ENCODE data around the gene CDK17. TPM values are rescaled to one million over a fixed set of nuclear protein-coding genes. Genes with fewer than 3 reads are reported as not detected.

Gene CDK17
- total RNA-seq, 1 donor from 2014 or later = 35.9 TPM

DNA sequence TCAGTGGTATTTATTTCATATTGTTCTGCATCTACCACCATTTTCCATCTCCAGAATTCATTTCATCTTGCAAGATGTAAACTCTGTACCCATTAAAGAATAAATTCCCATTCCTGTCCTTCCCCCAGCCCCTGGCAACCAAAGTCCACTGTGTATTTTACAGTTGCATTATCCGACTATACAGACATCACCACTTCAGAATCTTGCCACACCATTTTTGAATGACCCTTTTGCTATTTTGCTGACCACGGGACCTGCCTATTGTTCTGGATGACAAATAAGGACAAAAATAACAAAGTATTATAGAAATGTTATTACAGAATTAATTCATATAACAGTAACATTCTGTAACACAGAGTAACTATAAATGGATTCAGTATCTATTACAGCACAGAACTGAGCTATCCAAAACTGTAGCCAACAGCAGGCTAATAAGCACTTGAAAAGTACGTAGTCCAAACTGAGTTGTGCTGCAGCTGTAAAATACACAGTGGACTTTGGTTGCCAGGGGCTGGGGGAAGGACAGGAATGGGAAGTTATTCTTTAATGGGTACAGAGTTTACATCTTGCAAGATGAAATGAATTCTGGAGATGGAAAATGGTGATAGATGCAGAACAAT is 61.3 kb downstream of the CDK17 start:
- Mint-ChIP-seq H3K27me3 (no peaks in the 10 kb centered on the region), H3K9me3 (ENCODE audit: low read depth) (peaks cover 17% of the 10 kb centered on the region), H3K4me1 (ENCODE audit: low read depth) (peaks cover 15% of the 10 kb centered on the region), H3K27ac (peak overlapping the region; percentile 25), H3K36me3 (ENCODE audit: insufficient read depth) (peaks cover 16% of the 10 kb centered on the region), H3K4me3 (ENCODE audit: low read depth) (no peak overlapping the region)
- TF ChIP-seq, protein P1, sequence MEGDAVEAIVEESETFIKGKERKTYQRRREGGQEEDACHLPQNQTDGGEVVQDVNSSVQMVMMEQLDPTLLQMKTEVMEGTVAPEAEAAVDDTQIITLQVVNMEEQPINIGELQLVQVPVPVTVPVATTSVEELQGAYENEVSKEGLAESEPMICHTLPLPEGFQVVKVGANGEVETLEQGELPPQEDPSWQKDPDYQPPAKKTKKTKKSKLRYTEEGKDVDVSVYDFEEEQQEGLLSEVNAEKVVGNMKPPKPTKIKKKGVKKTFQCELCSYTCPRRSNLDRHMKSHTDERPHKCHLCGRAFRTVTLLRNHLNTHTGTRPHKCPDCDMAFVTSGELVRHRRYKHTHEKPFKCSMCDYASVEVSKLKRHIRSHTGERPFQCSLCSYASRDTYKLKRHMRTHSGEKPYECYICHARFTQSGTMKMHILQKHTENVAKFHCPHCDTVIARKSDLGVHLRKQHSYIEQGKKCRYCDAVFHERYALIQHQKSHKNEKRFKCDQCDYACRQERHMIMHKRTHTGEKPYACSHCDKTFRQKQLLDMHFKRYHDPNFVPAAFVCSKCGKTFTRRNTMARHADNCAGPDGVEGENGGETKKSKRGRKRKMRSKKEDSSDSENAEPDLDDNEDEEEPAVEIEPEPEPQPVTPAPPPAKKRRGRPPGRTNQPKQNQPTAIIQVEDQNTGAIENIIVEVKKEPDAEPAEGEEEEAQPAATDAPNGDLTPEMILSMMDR (IDR thresholded peaks at IDR 0.05; ENCODE audit: unreplicated experiment) = no peak
- DNase-seq (ENCODE audit: low spot score, unreplicated experiment) = no peak

DNA sequence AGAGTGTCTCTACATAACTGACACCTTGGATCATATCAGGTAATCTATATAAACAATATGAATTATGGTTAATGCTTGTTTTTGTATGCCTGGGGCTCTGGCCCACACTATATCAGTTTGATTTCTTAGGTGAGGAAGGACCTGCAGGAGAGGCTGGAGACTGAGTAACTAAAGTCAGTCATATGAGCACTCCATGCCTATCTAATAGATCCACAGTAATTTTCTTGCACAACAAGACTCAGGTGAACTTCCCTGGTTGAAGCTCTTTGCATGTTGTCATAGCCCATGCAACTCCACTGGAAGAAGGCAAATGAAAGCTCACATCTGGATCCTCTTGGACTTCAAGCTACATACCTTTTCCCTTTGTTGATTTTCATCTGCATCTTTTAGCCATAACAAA is 62.3 kb downstream of the CDK17 start:
- Mint-ChIP-seq H3K36me3 (ENCODE audit: insufficient read depth) (peaks cover 8% of the 10 kb centered on the region), H3K27me3 (no peaks in the 10 kb centered on the region), H3K4me1 (ENCODE audit: low read depth) (peaks cover 15% of the 10 kb centered on the region), H3K27ac (no peak overlapping the region), H3K4me3 (ENCODE audit: low read depth) (no peak overlapping the region), H3K9me3 (ENCODE audit: low read depth) (peaks cover 8% of the 10 kb centered on the region)
- no peak for DNase-seq (ENCODE audit: low spot score, unreplicated experiment)
- TF ChIP-seq, protein P1 (IDR thresholded peaks at IDR 0.05; ENCODE audit: unreplicated experiment) = no peak

DNA sequence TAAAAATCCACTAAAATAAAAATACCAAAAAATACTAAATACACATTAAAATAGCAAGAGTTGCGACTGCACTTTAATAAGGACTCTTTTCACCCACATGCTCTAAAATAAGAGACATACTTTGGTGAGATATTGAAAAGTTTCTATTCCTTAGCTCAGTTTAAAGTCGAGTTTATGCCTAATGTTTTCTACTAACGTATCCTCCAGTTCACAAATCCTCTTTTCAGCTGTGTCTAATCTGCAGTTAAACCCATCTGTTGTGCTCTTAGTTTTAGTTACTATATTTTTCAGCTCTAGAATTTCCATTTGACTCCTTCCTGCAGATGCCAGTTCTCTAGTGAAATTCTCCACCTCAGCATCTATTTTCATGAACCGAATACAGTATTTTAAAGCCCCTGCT is 63.8 kb downstream of the CDK17 start:
- Mint-ChIP-seq H3K36me3 (ENCODE audit: insufficient read depth) (peaks cover 8% of the 10 kb centered on the region), H3K27ac (no peak overlapping the region), H3K4me1 (ENCODE audit: low read depth) (peaks cover 15% of the 10 kb centered on the region), H3K4me3 (ENCODE audit: low read depth) (no peak overlapping the region), H3K27me3 (no peaks in the 10 kb centered on the region), H3K9me3 (ENCODE audit: low read depth) (peaks cover 8% of the 10 kb centered on the region)
- no peak for DNase-seq (ENCODE audit: low spot score, unreplicated experiment)
- TF ChIP-seq, protein P1 (IDR thresholded peaks at IDR 0.05; ENCODE audit: unreplicated experiment) = no peak

DNA sequence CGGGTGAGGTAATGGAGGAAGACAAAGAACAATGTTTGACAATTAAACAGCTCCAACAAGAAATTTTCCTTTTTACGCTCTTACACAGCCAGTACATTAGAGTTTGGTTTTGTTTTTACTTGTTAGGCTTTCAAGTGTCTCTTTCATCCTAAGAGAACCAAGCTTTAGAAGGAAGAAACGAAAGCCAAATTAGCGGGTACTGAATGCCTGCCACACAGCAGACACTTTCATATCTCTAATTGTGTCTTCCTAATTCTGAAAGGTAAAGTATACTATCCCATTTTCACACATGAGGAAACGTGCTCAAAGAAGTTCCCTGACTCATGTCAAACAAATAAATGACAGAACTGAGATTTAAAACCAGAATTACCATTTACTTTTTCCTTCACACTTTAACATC is 65.0 kb downstream of the CDK17 start:
- TF ChIP-seq, protein P1 (IDR thresholded peaks at IDR 0.05; ENCODE audit: unreplicated experiment) = no peak
- peaks cover 10% of the 10 kb centered on the region for H3K36me3 Mint-ChIP-seq (ENCODE audit: insufficient read depth)
- H3K27me3 Mint-ChIP-seq = no peaks in the 10 kb centered on the region
- no peak overlapping the region for H3K27ac Mint-ChIP-seq
- peaks cover 15% of the 10 kb centered on the region for H3K4me1 Mint-ChIP-seq (ENCODE audit: low read depth)
- H3K4me3 Mint-ChIP-seq (ENCODE audit: low read depth) = no peak overlapping the region
- no peak for DNase-seq (ENCODE audit: low spot score, unreplicated experiment)
- peaks cover 8% of the 10 kb centered on the region for H3K9me3 Mint-ChIP-seq (ENCODE audit: low read depth)

DNA sequence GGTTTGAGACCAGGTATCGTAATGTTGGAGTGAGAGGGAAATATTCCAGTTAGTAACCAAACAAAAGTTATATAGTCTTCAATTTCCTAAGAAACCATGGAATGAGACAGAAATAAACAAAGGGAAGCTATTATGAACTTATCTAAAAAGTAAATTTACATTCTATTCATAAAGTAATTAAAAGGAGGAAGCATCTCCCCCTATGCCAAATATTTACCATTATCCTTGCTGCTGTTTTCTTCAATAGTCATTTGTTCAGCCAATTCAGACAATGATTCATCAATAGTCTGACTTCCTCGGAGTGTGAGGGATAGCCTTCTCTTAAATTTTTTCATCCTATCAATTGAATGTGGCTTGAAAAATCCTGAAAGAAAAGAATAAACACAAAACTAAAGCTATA is 65.7 kb downstream of the CDK17 start:
- Mint-ChIP-seq H3K36me3 (ENCODE audit: insufficient read depth) (peaks cover 10% of the 10 kb centered on the region), H3K9me3 (ENCODE audit: low read depth) (peaks cover 8% of the 10 kb centered on the region), H3K27ac (no peak overlapping the region), H3K27me3 (no peaks in the 10 kb centered on the region), H3K4me1 (ENCODE audit: low read depth) (peaks cover 15% of the 10 kb centered on the region), H3K4me3 (ENCODE audit: low read depth) (no peak overlapping the region)
- TF ChIP-seq, protein P1 (IDR thresholded peaks at IDR 0.05; ENCODE audit: unreplicated experiment) = no peak
- DNase-seq (ENCODE audit: low spot score, unreplicated experiment) = no peak

Measured in progenitor cell of endocrine pancreas (in vitro differentiated cells).